Measurements from ENCODE around the gene FNIP2. TPM values are rescaled to one million over a fixed set of nuclear protein-coding genes. Genes with fewer than 3 reads are reported as not detected.

FNIP2 gene
- total RNA-seq, 1 donor from 2014 or later: 18.5 TPM

- Mint-ChIP-seq H3K4me1 (ENCODE audit: low read depth, unreplicated experiment) (no peaks in the 10 kb centered on the region), H3K4me3 (ENCODE audit: unreplicated experiment) (no peak overlapping the region), H3K27me3 (ENCODE audit: low read depth, unreplicated experiment) (no peaks in the 10 kb centered on the region), H3K9me3 (ENCODE audit: unreplicated experiment) (peaks cover 5% of the 10 kb centered on the region), H3K27ac (ENCODE audit: unreplicated experiment) (no peak overlapping the region), H3K36me3 (ENCODE audit: low read depth, unreplicated experiment) (no peaks in the 10 kb centered on the region)
- Histone ChIP-seq H3K27me3 (ENCODE audit: insufficient read depth, low read length) (no peaks in the 10 kb centered on the region), H3K4me1 (ENCODE audit: insufficient read depth, low read length) (peaks cover 2% of the 10 kb centered on the region), H3K4me3 (ENCODE audit: insufficient read depth, low read depth, low read length) (no peak overlapping the region), H3K9ac (ENCODE audit: low read length) (no peak overlapping the region), H3K79me2 (ENCODE audit: insufficient read depth, low read length) (no peaks in the 10 kb centered on the region), H2AFZ (ENCODE audit: low read depth, low read length) (no peak overlapping the region), H3K9me3 (ENCODE audit: insufficient read depth, low read depth, low read length) (no peaks in the 10 kb centered on the region), H3K27ac (ENCODE audit: low read depth, low read length) (no peak overlapping the region), H3K36me3 (ENCODE audit: insufficient read depth, low read length) (no peaks in the 10 kb centered on the region), H3K4me2 (ENCODE audit: low read length) (peak overlapping the region; percentile 61), H4K20me1 (ENCODE audit: insufficient read depth, low read length) (no peaks in the 10 kb centered on the region)
- FAIRE-seq (no peak), DNase-seq (ENCODE audit: low read depth) (peak; percentile 82)
- TF ChIP-seq, protein P1, sequence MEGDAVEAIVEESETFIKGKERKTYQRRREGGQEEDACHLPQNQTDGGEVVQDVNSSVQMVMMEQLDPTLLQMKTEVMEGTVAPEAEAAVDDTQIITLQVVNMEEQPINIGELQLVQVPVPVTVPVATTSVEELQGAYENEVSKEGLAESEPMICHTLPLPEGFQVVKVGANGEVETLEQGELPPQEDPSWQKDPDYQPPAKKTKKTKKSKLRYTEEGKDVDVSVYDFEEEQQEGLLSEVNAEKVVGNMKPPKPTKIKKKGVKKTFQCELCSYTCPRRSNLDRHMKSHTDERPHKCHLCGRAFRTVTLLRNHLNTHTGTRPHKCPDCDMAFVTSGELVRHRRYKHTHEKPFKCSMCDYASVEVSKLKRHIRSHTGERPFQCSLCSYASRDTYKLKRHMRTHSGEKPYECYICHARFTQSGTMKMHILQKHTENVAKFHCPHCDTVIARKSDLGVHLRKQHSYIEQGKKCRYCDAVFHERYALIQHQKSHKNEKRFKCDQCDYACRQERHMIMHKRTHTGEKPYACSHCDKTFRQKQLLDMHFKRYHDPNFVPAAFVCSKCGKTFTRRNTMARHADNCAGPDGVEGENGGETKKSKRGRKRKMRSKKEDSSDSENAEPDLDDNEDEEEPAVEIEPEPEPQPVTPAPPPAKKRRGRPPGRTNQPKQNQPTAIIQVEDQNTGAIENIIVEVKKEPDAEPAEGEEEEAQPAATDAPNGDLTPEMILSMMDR (IDR thresholded peaks at IDR 0.05; ENCODE audit: insufficient read depth, low read depth, low read length): no peak
These were observed 8.0 kb upstream of the FNIP2 start for GRCh38 chr4:158760866-158761265.

DNA sequence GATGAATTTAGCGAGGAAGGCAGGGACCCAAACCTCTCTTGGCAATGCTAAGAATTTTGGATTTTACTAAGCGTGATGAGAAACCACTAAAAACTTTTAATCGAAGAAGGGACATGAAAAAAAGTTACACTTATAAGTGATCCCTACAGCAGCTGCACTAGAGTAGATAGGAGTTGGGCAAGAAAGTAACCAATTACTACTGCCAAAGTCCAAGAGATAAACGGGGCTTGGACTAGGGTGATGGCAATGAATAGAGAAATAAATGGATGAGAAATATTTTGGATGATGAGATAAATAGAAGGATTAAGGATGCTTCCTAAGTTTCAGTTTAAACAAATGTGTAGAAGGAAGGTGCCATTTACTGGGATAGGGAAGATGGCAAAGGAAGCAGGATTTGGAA, 6.3 kb upstream of the FNIP2 start:
- no peak overlapping the region for H3K27ac ChIP-seq (ENCODE audit: low read depth, low read length)
- Mint-ChIP-seq H3K4me3 (ENCODE audit: unreplicated experiment) (no peak overlapping the region), H3K27me3 (ENCODE audit: low read depth, unreplicated experiment) (no peaks in the 10 kb centered on the region), H3K4me1 (ENCODE audit: low read depth, unreplicated experiment) (no peaks in the 10 kb centered on the region), H3K9me3 (ENCODE audit: unreplicated experiment) (peaks cover 3% of the 10 kb centered on the region), H3K36me3 (ENCODE audit: low read depth, unreplicated experiment) (no peaks in the 10 kb centered on the region), H3K27ac (ENCODE audit: unreplicated experiment) (no peak overlapping the region)
- peaks cover 2% of the 10 kb centered on the region for H3K4me1 ChIP-seq (ENCODE audit: insufficient read depth, low read length)
- no peaks in the 10 kb centered on the region for H3K9me3 ChIP-seq (ENCODE audit: insufficient read depth, low read depth, low read length)
- H3K27me3 ChIP-seq (ENCODE audit: insufficient read depth, low read length): no peaks in the 10 kb centered on the region
- DNase-seq (ENCODE audit: low read depth) (no peak), FAIRE-seq (no peak)
- no peak overlapping the region for H3K4me2 ChIP-seq (ENCODE audit: low read length)
- H4K20me1 ChIP-seq (ENCODE audit: insufficient read depth, low read length): no peaks in the 10 kb centered on the region
- H3K9ac ChIP-seq (ENCODE audit: low read length): no peak overlapping the region
- TF ChIP-seq, protein P1 (IDR thresholded peaks at IDR 0.05; ENCODE audit: insufficient read depth, low read depth, low read length): no peak
- no peak for TF ChIP-seq EZH2 (IDR thresholded peaks at IDR 0.05; ENCODE audit: insufficient read depth, low read length)
- no peaks in the 10 kb centered on the region for H3K79me2 ChIP-seq (ENCODE audit: insufficient read depth, low read length)
- H2AFZ ChIP-seq (ENCODE audit: low read depth, low read length): no peak overlapping the region
- H3K36me3 ChIP-seq (ENCODE audit: insufficient read depth, low read length): no peaks in the 10 kb centered on the region
- H3K4me3 ChIP-seq (ENCODE audit: insufficient read depth, low read depth, low read length): no peak overlapping the region

GRCh38 chr4:158763462-158763861, 5.4 kb upstream of the FNIP2 start:
- H3K4me3 ChIP-seq (ENCODE audit: insufficient read depth, low read depth, low read length): no peak overlapping the region
- FAIRE-seq (no peak), DNase-seq (ENCODE audit: low read depth) (no peak)
- H3K4me1 Mint-ChIP-seq (ENCODE audit: low read depth, unreplicated experiment): no peaks in the 10 kb centered on the region
- no peak overlapping the region for H2AFZ ChIP-seq (ENCODE audit: low read depth, low read length)
- no peak overlapping the region for H3K4me2 ChIP-seq (ENCODE audit: low read length)
- no peak overlapping the region for H3K9ac ChIP-seq (ENCODE audit: low read length)
- no peaks in the 10 kb centered on the region for H3K36me3 Mint-ChIP-seq (ENCODE audit: low read depth, unreplicated experiment)
- no peaks in the 10 kb centered on the region for H4K20me1 ChIP-seq (ENCODE audit: insufficient read depth, low read length)
- H3K4me3 Mint-ChIP-seq (ENCODE audit: unreplicated experiment): no peak overlapping the region
- H3K27ac Mint-ChIP-seq (ENCODE audit: unreplicated experiment): no peak overlapping the region
- no peaks in the 10 kb centered on the region for H3K27me3 ChIP-seq (ENCODE audit: insufficient read depth, low read length)
- no peaks in the 10 kb centered on the region for H3K9me3 ChIP-seq (ENCODE audit: insufficient read depth, low read depth, low read length)
- H3K27me3 Mint-ChIP-seq (ENCODE audit: low read depth, unreplicated experiment): no peaks in the 10 kb centered on the region
- peaks cover 2% of the 10 kb centered on the region for H3K9me3 Mint-ChIP-seq (ENCODE audit: unreplicated experiment)
- no peak overlapping the region for H3K27ac ChIP-seq (ENCODE audit: low read depth, low read length)
- H3K79me2 ChIP-seq (ENCODE audit: insufficient read depth, low read length): no peaks in the 10 kb centered on the region
- no peaks in the 10 kb centered on the region for H3K36me3 ChIP-seq (ENCODE audit: insufficient read depth, low read length)
- peaks cover 2% of the 10 kb centered on the region for H3K4me1 ChIP-seq (ENCODE audit: insufficient read depth, low read length)
- no peak for TF ChIP-seq EZH2 (IDR thresholded peaks at IDR 0.05; ENCODE audit: insufficient read depth, low read length)
- TF ChIP-seq, protein P1 (IDR thresholded peaks at IDR 0.05; ENCODE audit: insufficient read depth, low read depth, low read length): no peak
